Cardiac fibroblast (primary cell): ENCODE results near the gene RAB22A.

ENCODE experiments used
- DNase-seq, 2 donors: peaks; one replicate each; pipeline versions ENCODE4 v3.0.0 to v3.0.0-alpha.2; 2010; ENCODE audit warnings: low read depth in 2 of 2
- H3K4me3 ChIP-seq, 2 donors: replicated peaks in 1 of 2; 1 replicate in 1 of 2; 2 replicates in 1 of 2; pipeline ENCODE4 v1.5.1; 2011; ENCODE audit warnings: low read depth in 2 of 2, low read length in 2 of 2, mild to moderate bottlenecking in 2 of 2, moderate library complexity in 1 of 2
- CTCF ChIP-seq: IDR thresholded peaks from one replicate; pipeline ENCODE4 v1.5.1; 2011; ENCODE audit warnings: low read depth, mild to moderate bottlenecking, low read length, inconsistent platforms

RAB22A gene

GRCh38 chr20:58339741-58340140 lies 30.2 kb downstream of the RAB22A start:
- H3K4me3 ChIP-seq, result no peak overlapping the region
- DNase-seq, result no peak
- no peak for TF ChIP-seq CTCF

GRCh38 chr20:58340151-58340550 lies 30.6 kb downstream of the RAB22A start:
- TF ChIP-seq CTCF, result no peak
- DNase-seq, result no peak

DNA sequence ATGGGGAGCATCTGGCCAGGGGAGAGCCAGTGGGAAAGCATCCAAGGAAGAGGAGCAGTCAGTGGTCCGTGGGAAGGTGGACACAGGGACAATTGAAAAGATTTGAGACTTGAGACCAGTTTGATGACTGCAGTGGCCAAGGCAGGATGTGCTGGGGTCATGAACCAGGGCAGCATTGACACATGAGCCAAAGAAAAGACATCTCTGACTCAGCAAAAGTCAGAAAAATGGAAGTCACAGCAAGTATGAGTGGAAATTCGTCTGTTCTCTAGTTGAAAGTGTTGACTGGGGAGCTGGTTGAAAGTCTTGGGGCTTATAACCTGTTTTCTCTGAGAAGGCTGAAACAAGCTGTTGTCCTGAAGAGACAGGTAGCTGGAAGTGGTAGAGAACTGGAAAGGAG lies 31.3 kb downstream of the RAB22A start:
- TF ChIP-seq CTCF, result no peak
- no peak overlapping the region for H3K4me3 ChIP-seq
- DNase-seq, result peak; percentile 11 to 55

More at GRCh38 chr20:58340151-58340550, 30.6 kb downstream of the RAB22A start:
- H3K4me3 ChIP-seq, result no peak overlapping the region

DNA sequence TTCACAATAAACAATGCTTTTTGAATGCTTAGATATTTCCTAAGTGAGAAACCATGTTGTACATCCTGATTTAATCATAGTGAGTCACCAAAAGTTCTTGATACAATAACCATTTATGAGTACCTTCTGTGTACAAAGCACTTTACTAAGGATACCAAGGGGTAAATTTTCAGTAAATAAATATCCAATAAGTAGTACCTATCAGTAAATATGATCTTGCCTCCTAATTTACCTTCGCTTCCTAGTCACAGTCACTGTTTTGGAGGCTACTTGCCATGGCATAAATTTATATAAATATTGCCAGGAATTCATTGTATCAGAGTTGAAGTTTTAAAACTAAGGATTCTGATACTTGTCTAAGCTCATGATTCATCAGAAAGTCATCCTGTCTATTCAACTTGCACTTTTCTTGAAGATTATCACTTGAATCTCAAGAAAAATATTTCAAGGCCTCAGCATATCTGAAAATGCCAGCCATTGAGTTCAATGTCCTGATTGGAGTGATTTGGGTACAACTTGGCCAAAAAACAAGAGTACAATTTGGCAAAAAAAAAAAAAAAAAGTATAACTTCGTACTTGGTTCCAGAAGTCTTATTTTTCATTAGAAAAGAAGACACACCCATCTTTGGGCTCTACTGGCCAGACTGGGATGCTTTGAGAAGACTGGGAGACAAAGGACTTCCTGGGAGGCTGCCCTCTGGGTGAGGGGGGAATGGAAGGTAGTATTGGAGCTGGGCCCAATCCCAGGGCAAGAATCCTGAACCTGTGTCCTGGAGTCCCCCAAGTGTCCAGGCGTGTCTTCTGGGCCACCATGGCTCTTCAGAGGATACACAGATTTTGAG lies 32.8 kb downstream of the RAB22A start:
- peak; percentile 43 to 75 for DNase-seq
- H3K4me3 ChIP-seq, result no peak overlapping the region
- no peak for TF ChIP-seq CTCF

- DNase-seq, result peak; percentile 19 to 74
- TF ChIP-seq CTCF, result no peak
- H3K4me3 ChIP-seq, result no peak overlapping the region
These were observed 35.2 kb downstream of the RAB22A start for GRCh38 chr20:58344741-58345140.

DNA sequence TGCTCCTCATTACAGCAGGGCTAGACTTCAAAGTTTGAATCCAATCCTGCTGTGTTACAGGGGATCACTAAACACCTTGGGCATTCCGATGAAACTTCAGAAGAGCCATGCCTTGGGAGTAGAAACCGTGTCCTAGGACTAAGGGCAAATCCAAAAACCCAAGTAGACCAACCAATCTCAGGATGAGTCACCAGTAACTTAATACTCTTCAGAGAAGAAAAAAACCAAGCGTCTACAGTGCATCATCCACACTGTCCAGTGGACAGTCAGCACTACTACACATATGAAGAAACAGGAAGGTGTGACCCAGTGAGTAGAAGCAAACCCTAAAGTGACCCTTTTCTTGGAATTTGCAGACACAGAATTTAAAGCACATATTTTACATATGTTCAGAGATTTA lies 40.1 kb downstream of the RAB22A start:
- H3K4me3 ChIP-seq, result no peak overlapping the region
- peak; percentile 30 for TF ChIP-seq CTCF
- DNase-seq, result peak; percentile 60 to 84
